Measurements from ENCODE around the gene RASGRP1.

Gene RASGRP1

DNA sequence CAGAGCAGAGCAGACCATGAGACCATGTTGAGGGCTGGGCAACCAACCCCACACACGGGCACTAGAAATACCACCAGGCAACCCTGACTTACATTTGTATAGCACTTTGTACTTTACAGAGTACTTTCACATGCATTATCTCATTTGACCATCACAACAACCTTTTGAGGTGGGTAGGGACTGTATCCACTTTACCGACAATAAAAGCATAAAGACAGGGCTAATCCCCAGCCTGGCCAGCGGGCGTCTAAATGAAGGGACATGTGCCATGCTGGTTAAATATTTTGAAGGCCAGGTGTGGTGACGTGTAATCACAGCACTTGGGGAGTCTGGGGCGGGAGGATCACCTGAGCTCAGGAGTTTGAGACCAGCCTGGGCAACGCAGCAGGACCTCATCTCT is 23.6 kb downstream of the RASGRP1 start:
- intact Hi-C loops (cut with DNase I; ENCODE audit: low total_unique reads) = no loop called here

DNA sequence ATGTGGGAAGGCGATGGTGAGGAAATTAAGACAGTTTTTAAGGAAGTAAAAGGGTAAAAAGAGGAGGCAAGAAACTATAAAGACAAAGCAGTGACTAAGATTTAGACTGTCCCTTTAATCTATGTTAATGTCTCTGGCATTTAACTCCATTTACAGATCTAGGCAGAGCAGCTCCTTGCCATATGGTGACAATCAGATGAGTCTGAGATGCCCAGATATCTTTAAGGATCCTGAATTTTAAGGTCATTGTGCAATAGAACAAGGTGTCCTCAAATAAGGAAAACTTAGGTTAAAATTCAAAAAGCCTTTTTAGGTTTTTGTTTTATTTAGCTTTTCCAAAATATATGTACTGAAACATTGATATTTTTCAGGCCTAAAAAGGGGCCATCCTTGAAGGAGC is 24.1 kb downstream of the RASGRP1 start:
- DNase-seq = no peak
- Histone ChIP-seq H3K27me3 (no peaks in the 10 kb centered on the region), H3K9me3 (no peaks in the 10 kb centered on the region), H3K27ac (no peak overlapping the region), H3K36me3 (no peaks in the 10 kb centered on the region), H3K4me1 (peaks cover 0 to 12% (median 10%) of the 10 kb centered on the region in 4 donors), H3K4me3 (no peak overlapping the region)
- TF ChIP-seq, protein P1, sequence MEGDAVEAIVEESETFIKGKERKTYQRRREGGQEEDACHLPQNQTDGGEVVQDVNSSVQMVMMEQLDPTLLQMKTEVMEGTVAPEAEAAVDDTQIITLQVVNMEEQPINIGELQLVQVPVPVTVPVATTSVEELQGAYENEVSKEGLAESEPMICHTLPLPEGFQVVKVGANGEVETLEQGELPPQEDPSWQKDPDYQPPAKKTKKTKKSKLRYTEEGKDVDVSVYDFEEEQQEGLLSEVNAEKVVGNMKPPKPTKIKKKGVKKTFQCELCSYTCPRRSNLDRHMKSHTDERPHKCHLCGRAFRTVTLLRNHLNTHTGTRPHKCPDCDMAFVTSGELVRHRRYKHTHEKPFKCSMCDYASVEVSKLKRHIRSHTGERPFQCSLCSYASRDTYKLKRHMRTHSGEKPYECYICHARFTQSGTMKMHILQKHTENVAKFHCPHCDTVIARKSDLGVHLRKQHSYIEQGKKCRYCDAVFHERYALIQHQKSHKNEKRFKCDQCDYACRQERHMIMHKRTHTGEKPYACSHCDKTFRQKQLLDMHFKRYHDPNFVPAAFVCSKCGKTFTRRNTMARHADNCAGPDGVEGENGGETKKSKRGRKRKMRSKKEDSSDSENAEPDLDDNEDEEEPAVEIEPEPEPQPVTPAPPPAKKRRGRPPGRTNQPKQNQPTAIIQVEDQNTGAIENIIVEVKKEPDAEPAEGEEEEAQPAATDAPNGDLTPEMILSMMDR (IDR thresholded peaks at IDR 0.05) = no peak
- intact Hi-C loops (cut with DNase I; ENCODE audit: low total_unique reads) = no loop called here

More for the DNA sequence above, 23.6 kb downstream of the RASGRP1 start:
- Histone ChIP-seq H3K36me3 (no peaks in the 10 kb centered on the region), H3K27me3 (no peaks in the 10 kb centered on the region), H3K4me3 (no peak overlapping the region), H3K9me3 (no peaks in the 10 kb centered on the region), H3K4me1 (peaks cover 0 to 7% (median 5%) of the 10 kb centered on the region in 4 donors), H3K27ac (no peak overlapping the region)
- TF ChIP-seq, protein P1 (IDR thresholded peaks at IDR 0.05) = no peak
- DNase-seq = no peak

DNA sequence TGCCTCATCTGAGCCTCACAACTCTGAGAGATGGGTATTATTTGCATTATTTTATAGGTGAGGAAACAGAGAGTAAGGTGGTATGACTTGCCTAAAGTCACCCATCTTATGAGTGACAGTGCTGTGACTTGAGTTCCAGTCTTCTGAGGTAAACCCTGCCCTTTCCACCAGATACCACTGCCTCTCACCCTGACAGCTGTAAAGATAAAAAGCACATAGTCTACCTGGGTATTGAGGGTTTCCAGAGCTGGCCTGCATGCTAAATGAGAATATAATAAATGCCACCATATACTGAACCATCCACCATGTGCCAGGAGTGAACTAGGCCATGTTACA is 25.6 kb downstream of the RASGRP1 start:
- DNase-seq = no peak
- Histone ChIP-seq H3K4me3 (no peak overlapping the region), H3K4me1 (peaks cover 0 to 18% (median 14%) of the 10 kb centered on the region in 4 donors), H3K36me3 (no peaks in the 10 kb centered on the region), H3K27ac (no peak overlapping the region), H3K27me3 (no peaks in the 10 kb centered on the region), H3K9me3 (no peaks in the 10 kb centered on the region)
- intact Hi-C loops (cut with DNase I; ENCODE audit: low total_unique reads) = no loop called here
- TF ChIP-seq, protein P1 (IDR thresholded peaks at IDR 0.05) = no peak

DNA sequence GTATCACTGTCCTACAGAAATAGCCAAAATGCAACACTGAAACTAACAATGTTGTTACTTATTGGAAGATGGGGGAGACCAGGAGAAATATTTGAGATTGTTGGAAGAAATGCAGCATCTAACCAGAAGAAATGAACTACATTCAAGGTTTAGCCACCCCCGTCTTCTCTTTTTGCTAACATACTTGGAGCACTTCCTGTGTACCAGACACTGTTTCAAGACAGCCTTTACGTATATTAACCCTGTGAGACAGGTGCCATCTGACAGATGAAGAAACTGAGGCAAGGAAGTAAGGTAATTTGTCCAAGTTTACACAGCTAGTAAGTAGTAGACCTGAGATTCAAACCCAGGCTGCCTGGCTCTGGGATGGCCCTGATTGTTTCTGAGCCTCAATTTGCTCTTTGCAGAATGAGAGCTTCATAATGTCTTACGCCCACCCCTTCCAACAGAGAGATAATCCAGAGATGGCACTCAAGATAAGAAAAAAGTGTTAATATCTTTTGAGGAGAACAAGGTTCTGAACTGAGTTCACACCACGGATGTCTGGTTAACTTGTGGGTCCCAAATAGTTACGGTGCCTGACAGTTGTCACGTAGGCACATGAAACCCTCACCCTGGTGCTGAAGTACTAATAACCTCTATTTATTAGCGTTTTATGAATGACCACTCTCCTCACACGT is 26.1 kb downstream of the RASGRP1 start:
- intact Hi-C loops (cut with DNase I; ENCODE audit: low total_unique reads) = no loop called here
- H3K4me3 ChIP-seq = no peak overlapping the region
- H3K36me3 ChIP-seq = no peaks in the 10 kb centered on the region
- no peaks in the 10 kb centered on the region for H3K9me3 ChIP-seq
- no peak overlapping the region for H3K27ac ChIP-seq
- H3K27me3 ChIP-seq = no peaks in the 10 kb centered on the region
- TF ChIP-seq, protein P1 (IDR thresholded peaks at IDR 0.05) = no peak
- no peak for DNase-seq
- H3K4me1 ChIP-seq = peaks cover 0 to 18% (median 14%) of the 10 kb centered on the region in 4 donors

DNA sequence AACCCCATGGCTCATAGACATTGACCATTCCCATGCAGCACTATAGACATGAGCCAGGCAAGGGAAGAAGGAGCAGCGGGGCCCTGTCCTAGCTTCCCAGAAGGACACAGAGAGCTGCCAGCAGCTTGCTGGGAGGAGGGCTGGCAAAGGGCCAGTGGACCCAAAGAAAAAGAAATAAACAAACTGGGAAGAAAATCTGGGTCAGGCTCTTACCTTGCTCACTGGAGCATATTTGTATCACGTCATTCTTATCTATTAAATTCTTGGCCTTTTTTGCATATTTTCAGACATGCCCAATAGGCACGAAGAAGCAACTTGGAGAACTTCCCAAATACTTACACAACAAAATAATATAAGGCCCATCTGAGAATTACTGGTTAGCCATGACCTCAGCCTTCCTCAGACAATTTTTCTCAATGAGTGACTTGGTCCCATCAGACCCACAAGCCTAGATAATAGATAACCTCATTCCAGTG is 28.4 kb downstream of the RASGRP1 start:
- TF ChIP-seq, protein P1 (IDR thresholded peaks at IDR 0.05) = no peak
- Histone ChIP-seq H3K9me3 (no peaks in the 10 kb centered on the region), H3K27me3 (no peaks in the 10 kb centered on the region), H3K27ac (no peak overlapping the region), H3K4me1 (peaks cover 0 to 18% (median 14%) of the 10 kb centered on the region in 4 donors), H3K4me3 (no peak overlapping the region), H3K36me3 (no peaks in the 10 kb centered on the region)
- peak in 1 of 2 donors; percentile 36 for DNase-seq
- intact Hi-C loops (cut with DNase I; ENCODE audit: low total_unique reads) = no loop called here
